Stimulated activated CD4-positive, alpha-beta T cell treated with anti-CD3 and anti-CD28 coated beads, Interleukin-4, amount 100 ng/mL, for 1 hour (primary cell): ENCODE measurements around the gene SHCBP1.
"Not testable (repeated sequence)": the region's sequence is repeated elsewhere in the genome, so short reads cannot be mapped to it uniquely, and the experiment has no call there.

Source experiments
- DNase-seq: peaks from one replicate; pipeline ENCODE4 v3.0.0-alpha.2; 2020

Gene SHCBP1, protein sequence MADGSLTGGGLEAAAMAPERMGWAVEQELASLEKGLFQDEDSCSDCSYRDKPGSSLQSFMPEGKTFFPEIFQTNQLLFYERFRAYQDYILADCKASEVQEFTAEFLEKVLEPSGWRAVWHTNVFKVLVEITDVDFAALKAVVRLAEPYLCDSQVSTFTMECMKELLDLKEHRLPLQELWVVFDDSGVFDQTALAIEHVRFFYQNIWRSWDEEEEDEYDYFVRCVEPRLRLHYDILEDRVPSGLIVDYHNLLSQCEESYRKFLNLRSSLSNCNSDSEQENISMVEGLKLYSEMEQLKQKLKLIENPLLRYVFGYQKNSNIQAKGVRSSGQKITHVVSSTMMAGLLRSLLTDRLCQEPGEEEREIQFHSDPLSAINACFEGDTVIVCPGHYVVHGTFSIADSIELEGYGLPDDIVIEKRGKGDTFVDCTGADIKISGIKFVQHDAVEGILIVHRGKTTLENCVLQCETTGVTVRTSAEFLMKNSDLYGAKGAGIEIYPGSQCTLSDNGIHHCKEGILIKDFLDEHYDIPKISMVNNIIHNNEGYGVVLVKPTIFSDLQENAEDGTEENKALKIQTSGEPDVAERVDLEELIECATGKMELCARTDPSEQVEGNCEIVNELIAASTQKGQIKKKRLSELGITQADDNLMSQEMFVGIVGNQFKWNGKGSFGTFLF

DNA sequence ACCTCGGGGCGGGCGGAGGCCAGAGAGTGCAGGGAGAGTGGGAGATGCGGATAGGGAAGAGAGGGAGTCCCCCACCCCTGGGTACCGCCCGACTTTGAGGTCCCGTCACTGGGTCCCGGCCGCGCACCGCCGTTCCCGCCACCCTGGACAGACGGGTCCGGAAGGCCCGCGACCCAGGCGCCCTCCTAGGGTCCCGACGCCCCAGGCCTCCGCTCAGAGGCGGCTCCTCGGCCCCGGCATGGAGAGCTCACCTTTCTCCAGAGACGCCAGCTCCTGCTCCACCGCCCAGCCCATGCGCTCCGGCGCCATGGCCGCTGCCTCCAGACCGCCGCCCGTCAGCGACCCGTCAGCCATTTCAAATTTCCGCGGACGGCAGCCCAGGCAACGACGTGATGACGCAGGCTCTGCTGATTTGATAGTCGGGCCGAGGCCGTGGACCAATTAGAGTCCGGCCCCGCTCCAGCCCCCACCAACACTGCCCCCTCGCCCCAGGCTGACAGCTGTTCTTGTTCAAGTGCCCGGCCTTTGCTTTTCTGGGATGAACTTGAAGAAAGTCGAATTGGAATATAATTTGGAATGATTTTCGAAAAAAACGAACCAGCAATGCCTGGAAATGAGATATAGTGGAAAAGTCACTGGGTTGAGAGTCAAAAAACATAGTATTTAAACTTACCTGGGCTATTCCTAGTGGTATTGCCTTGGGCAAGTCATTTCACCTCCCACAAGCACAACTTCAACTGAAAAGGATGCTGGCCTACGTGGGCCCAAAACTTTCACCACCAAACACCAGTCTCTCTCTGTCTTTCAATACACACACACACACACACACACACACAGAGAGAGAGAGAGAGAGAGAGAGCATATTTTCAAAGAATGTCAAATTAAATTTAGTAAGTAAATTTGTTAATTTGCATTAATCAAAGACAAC lies at the start of gene SHCBP1:
Gene SHCBP1 (minus strand): TSS at position 374 of the 928 bp plus-strand sequence. CDS start 20 bp downstream, at position 354.
- peak; percentile 66 for DNase-seq

DNA sequence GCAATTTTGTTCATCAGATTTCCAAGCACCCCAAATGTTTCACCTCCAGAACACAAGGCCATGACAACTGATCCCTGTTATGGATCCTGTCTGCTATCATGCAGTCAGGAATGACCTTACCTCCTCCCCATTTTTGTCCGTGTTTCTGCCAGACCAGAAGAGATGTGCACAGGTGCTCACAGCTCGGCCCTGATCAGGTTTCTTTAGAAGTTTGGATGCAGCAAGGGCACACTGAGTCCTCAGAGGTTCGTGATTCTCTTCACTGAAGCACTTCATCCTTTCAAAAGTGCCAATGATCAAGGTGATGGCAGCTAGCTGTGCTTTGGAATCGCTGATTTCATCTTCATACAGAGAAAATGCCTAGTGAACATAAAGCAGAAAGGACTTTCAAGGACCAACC lies 40.9 kb upstream of the SHCBP1 start:
- DNase-seq, result no peak

DNA sequence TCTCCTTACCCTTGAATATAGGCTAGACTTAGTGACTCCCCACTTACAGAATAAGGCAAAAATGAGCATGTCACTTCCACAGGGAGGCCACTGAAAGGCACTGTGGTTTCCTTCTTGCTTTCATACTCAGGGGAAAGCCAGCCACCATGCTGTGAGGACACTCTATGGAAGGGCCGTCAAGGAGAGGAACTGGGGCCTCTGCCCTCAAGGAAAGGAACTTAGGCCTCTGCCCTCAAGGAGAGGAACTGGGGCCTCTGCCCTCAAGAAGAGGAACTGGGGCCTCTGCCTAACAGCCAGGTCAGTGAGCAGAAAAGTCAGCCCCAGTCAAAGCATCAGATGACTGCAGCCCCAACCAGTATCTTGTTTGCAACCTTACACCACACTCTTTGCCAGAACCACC lies 37.7 kb upstream of the SHCBP1 start:
- DNase-seq, result no peak

DNA sequence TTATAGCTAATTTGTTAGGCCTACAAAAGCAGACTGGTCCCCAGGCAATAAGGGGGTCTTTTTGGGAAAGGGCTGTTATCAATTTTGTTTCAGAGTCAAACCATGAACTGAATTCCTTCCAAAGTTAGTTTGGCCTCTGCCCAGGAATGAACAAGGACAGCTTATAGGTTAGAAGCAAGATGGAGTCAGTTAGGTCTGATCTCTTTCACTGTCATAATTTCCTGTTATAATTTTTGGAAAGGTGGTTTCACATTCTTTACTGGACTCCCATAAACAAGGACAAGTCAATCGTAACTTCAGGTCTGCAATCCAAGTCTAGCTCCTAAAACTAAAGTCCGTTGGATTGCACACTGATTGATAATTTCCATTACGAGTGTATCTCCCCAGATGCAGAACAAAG lies 30.1 kb upstream of the SHCBP1 start:
- no peak for DNase-seq

DNA sequence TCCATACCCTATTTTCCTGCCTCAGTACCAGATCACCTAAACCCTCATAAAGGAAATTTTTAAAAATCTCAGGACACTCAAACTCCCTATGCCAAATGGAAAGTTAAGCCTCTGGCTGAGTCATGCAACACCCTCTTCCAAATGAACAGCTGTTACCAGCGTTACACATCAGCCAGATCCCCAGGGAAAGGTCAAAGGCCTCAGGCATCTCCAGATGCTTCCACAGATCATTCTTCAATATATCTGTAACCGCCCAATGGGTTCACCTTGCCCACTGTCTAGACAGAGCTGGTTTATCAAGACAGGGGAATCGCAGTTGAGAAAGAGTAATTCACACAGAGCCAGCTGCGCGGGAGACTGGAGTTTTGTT lies 29.1 kb upstream of the SHCBP1 start:
- DNase-seq, result no peak

DNA sequence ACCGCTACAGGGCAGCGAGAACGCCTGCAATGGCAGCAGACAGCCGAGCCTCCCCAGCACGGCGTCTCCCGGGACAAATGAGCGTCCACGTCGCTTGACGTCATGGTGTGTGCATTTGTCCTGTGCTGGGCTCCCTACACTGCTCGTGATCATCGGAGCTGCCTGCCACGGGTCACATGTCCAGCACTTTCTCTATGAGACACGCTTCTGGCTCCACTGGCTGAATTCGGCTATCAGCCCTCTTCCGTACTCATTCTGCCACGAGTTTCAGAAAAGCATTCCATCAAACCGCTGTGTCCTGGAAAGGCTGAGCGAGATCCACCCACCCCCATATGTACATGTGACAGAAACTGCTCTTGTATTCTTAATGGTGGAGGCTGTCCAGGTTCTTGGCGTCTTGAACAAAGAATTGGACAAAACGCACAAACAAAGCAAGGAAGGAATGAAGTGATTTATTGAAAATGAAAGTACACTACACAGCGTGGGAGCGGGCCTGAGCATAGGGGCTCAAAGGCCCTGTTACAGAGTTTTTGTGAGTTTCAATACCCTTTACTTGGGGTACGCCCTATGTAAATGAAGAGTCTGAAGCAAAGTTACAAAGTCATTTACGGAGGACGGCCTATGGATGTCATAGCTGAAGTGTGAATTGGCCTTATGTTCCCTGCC lies 28.5 kb upstream of the SHCBP1 start:
- DNase-seq, result no peak

DNA sequence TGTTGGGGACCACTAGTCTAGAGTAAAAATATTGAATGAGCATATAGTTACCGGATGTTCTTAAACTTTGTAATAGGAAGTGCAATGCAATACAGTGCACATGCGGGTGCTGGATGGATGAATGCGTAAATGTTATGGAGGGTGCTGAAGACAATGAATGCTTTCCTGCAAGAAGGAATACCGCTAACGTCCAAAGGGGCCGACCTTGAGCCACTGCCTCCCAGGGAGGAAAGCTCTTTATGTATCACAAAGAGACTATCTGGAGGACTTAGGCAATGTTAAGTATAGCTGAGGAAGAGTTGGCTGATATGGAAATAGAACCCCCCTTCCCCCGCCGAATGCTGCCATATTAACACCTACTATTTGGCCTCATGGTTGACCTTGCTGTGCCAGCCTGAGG lies 27.5 kb upstream of the SHCBP1 start:
- DNase-seq, result no peak

DNA sequence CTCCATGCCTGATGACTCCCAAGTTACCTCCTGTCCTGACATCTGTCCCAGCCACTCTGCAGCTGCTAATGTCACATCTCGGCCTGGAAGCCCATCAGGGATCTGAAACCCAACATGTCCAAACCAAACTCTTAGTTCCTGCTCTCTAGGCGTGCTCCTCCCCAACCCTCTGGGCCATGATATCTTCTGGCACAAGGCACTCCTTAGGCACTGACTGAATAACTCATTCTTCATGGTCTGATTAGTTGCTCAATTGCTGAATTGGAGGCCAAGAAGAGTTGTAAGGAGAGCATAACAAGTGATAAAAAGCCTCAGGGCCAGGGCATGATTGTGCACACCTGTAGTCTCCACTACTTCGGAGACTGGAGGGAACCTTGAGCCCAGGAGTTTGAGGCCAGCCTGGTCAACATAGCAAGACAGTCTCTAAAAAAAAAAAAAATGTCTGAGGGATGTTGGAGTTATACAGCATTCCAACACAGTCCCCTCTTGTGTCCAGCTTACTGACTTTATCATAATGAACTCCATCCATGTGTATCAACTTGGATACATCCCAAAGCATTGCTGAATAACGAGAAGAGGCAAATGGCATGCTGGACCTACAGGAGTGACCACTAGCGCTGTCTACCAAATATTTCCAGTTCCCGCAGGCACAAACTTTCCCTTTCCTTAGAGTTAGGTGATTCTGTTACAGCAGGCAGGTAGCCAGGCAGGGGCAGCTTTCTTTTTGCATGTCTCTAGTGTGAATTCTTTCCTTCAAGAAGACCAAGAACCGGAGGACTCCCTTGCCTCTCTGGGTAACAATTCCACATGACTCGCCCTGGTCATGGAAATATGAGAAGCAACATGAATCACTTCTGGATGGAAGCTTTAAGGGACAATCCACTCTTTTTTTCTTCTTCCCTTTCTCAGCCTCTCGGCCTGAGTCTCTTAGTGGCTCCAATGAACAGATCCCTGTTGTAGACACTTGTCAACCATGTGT lies 18.1 kb upstream of the SHCBP1 start:
- no peak for DNase-seq

DNA sequence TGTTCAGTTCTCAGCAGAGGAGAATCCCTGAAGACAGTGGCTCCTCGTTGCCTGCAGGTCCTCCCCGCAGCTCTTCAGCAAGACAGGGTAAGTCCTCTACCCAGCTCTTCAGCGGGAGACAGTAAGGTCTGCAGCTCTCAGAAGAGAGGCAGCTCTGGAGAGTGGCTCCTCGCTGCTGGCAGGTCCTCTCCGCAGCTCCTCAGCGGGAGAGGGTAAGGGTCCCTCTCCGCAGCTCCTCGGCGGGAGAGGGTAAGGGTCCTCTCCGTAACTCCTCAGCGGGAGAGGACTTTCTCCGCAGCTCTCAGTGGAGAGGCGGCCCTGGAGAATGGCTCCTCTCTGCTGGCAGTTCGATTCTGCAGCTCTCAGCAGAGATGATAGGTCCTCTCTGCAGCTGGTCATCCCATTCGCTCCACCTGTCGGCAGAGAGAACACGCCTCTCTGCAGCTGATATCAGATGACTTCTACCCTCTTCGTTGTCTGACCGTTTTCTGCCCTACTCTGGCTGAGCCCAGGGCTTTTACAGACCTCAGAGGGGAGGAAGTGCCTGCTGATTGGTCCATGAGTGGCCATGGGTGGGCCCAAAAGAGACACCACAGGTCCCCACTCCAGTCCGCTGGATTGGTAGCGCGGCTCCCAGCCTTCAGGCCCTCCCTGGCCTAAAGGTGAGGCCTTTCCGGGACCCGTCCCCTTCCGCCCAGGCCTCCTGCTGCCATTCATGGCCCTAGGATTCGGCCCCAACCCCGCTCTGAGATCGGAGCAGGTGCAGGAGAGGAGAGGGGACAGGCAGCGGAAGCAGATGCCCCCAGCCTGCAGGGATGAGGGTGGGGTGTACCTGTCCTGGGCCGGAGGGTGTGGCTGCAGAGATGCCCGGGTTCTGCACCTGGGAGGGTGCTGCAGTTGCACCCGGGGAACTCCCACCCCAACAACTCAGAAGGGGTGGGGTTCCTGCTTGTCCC lies 11.9 kb upstream of the SHCBP1 start:
- no peak for DNase-seq

DNA sequence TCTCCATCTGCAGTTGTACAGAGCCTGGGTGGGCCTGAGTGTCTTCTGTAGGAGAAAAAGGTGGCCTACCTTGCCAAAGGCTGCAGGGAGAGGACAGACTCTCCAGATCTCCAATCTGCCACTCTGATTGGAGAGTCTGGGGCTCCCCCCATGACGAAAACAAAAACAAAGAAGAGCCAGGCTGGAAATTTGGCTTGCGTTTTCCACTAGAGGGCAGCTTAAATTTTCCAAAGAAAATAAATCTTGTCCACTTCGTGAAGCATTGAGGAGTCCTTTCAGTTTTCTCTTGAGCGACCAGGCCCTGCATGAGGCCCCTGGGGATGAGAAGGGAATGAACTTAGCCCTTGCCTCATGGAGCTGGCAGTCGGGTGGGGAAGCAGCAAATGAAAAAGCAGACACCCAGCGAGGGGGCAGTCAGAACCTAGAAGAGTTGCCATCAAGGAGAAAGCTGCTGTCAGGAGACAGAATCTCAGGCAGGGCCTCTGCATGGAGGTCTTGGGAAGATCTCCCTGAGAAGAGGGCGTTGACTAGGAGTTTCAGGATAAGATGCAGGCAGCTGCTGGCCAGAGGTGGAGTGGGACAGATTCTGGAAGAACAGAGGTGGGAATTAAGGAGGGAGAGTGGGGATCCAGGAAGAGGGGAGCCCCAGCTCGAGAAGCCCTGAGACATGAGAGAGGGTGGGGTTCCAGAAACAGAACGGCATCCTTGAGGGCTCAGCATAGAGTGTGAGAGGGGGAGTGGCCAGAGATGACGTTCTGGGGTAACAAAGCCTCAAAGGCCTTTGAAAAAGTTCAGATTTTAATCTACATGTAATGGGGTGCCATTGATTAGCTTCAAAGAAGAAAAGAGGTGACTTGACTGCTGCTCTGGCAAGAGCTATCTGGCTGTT lies 8.4 kb upstream of the SHCBP1 start:
- no peak for DNase-seq

DNA sequence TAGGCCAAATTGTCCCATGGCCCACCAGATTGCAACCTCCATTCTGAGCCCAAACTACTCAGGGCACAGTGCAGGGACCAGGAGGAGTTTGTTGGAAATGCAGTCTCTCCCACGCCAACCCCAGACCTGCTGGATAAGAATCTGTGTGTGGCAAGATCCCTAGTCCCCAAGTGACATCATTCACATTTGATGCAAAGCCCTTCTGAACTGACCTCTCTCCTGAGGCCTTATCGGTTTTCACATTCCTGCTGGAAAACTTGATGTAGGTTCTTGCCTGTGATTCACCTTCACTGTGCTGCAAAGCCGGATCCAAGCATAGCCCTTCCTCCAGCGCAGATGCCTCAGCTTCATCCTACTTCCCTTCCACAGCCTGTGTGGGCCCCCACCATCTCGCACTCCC lies 6.6 kb upstream of the SHCBP1 start:
- no peak for DNase-seq

DNA sequence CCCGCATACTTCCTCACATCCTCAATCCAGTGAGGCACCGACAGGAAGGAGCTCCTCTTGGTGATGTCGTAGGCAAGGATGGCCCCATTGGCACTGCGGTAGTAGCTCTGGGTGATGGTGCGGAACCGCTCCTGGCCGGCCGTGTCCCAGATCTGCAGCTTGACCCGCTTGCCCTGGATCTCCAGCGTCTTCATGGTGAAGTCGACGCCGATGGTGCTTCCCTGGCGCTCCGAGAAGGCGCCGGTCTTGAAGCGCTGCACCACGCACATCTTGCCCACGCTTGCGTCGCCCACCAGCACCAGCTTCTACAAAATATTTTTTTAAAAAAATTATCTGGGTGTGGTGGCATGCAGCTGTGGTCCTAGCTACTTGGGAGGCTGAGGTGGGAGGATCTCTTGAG lies 5.5 kb upstream of the SHCBP1 start:
- not testable (repeated sequence) for DNase-seq

DNA sequence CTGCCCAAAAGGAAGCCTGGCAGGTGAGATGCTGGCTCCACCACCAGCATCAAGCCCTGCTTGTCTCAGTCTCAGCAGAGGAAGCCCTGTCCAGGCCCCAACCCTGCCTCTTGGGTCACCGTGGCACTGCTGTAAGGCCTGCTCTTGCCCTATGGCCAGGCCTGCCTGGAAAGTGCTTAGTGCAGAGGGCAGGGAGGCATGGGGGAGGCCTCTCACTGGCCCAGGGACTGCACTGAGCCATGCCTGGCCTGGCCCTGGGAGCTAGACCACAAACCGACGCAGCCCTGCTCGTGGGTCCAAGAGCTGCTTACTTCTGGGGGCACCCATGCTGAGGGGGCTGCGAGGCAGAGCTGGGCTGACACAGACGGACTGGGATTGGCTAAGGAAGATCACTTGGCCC lies 3.7 kb upstream of the SHCBP1 start:
- DNase-seq, result not testable (repeated sequence)

DNA sequence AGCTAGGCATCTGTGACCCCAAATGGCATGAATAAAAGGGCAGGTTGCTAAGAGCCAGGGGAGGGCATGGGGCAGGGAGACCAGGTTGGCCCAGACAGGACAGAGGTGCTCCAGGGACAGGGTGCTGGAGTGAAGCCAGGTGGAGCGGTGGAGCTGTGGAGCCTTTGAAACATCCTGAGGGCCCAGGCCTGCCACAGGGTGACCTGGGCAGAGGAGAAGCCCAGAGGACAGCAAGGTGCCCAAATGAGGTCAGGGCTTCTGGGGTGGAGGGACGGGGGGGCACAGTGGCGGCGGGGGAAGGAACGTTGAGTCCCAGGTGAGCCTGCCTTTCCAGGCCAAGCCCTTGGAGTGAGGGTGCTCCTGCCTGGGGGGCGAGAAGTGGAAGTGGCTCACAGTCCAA lies 2.5 kb upstream of the SHCBP1 start:
- DNase-seq, result not testable (repeated sequence)

DNA sequence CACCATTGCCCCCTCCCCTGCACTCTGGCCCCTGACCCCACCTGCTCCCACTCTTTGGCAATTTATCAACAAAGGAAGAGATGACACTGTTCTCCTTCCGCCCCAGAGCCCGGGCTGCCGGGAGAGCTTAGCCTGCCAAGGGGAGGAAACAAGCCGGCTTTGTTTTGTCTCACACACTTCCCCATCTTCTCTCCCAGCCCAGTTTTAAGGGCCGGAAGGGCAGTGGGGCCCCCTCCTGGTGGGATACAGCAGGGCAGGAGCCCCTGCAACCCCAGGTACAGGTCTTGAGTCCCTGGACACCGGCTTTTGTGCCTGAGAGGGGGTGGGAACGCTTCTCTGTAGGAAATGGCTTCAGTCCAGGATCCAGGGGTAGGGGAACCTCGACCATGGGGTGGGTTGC lies 2.1 kb upstream of the SHCBP1 start:
- not testable (repeated sequence) for DNase-seq

DNA sequence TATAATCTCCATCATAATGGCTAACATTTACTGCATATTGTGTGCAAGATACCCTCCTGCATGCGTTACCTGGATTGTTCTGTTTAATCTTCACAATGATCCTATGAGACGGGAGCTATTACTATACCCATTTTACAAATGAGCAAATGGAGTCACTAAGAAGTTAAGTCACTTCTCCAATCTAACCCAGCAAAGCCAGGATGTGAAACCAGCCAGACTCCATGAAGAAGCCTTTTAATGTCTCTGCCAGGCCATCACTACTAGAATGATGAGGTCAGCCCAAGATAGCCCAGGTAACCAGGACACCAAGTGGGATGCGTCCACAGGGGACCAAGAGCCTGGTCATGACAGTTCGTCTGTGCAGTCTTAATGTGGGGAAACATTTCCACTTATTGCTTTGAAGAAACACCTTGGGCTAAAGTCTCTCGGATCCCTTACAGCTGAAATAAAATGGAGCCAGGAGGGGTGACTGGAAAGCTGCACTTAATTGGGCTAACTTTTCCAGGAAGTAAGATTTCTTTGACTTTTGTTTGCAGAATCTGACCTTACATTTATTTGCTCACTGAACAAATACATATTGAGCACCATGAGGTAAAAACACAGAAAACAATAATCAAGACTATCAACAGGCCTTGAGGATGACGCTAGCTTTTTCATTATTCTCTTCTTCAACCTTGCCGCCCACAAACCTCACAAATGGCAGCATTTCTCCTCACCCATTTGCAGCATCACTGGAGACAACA lies 926 bp upstream of the SHCBP1 start:
- DNase-seq, result no peak

DNA sequence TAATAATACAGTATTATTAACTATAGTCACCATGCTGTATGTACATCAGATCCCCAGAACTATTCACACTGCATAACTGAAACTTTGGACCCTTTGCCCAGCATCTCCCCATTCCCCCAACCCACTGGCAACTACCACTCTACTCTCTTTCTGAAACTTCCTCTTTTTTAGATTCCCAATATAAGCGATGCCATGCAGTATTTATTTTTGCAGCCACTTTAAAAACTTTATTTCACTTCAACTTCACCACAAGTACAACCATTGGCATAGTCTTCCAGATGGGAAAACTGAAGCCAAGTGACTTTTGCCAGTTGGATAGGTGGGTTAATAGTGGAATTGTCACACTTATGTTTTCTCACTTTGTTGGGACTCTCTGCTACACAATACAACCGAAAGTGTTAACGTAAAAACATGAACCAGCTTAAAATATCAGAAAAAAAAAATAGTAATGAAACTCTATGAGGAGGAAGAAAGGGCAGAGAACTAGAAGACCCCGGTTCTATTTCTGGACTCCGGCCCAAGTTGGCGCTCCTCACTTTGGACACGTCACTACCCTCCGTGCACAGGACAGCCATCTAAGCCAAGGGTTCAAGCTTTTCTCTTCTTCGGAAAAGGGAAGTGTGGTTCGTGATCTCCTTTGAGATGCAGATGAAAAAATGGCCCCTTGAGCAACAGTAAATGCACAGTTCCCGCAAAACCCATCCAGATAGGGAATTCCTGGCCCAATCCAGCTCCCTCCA lies 743 bp downstream of the SHCBP1 start:
- no peak for DNase-seq

DNA sequence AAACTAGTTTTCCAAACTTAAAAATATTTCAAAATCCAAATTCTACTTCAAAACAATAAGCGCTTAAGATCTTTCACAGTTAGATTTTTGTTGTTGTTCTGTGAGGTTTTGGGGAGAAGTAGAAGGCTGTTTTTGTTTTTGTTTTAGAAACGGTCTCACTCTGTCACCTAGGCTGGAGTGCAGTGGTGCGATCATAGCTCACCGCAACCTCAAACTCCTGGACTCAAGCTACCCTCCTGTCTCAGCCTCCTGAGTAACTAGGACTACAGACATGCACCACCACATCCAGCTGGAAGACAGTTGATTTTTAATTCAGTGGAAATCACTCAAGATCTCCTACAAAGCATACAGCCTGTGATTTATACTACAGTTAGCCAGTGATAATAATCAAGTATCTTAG lies 2.7 kb downstream of the SHCBP1 start:
- no peak for DNase-seq
